ENCODE results near the gene SLC35D2.
"Not testable (repeated sequence)": the region's sequence is repeated elsewhere in the genome, so short reads cannot be mapped to it uniquely, and the experiment has no call there.

The SLC35D2 gene

DNA sequence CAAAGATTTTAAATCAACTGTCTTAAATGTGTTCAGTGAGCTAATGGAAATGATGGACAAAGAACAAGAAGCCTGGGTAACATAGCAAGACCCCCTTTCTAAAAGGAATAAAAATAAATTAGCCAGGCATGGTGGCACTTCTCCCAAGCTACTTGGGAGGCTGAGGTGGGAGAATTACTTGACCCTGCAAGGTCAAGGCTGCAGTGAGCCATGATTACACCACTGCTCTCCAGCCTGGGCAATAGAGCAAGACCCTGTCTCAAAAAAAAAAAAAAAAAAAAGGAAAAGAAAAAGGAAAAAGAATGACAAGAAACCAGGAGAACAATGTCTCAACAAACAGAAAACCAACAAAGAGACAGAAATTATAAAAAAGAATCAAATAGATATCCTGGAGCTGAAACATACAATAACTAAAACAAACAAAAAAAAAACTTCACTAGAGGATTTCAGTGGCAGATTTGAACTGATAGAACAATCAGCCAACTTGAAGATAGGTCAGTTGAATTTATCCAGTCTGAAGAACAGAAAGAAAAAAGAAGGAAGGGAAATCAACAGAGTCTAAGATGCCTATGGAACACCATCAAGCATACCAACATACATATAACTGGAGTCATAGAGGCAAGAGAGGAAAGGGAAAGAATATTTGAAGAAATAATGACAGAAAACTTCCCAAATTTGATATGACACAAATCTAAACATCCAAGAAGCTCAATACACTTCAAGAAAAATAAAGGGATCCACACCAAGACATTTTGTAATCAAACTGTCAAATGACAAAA, 16.8 kb upstream of the SLC35D2 start:
- DNase-seq (ENCODE audit: low read depth) = no peak

DNA sequence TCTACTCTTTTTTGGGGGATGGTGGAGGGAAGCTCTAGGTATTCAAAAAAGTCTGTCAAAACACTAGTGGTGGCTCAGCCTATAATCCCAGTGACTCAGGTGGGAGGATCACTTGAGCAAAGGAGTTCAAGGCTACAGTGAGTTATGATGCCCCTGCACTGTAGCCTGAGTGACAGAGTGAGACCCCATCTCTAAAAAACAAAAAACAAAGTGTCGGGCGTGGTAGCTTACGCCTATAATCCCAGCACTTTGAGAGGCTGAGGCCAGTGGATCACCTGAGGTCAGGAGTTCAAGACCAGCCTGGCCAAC, 15.8 kb upstream of the SLC35D2 start:
- no peak for DNase-seq (ENCODE audit: low read depth)

DNA sequence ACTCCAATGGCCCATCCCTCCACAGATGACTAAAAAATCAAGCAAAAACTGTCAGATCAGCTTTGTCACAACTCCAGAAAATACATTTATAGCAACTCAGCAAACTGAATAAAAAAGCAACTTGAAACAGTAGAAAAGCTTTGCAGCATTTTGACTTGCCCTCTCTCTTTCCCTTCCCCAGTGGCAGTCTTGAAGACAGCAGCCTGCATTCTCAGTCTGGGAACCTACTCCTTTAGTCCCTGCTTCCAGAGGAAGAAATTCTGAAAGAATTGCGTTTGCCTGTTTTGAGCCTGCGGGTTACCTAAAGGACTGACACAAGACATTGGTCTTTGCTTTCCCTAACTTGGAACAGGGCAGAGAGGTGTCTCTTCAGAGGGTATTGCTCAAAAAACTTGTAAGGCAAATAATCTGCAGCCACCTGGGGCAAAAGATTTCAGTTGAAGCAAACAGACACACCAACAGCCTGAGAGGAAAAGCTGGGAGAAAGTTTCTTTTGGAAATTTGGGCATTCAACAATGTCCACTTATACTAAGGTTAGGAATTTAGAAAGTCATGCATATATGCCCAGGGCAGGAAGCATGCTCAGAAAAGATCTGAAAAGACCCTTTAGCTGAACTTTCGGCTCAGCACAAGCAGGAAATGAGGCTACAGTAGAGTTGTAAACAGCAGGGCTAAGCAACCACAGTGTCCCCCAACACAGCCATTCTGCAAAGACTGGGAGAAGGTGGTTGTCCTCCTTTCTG, 15.2 kb upstream of the SLC35D2 start:
- no peak for DNase-seq (ENCODE audit: low read depth)

DNA sequence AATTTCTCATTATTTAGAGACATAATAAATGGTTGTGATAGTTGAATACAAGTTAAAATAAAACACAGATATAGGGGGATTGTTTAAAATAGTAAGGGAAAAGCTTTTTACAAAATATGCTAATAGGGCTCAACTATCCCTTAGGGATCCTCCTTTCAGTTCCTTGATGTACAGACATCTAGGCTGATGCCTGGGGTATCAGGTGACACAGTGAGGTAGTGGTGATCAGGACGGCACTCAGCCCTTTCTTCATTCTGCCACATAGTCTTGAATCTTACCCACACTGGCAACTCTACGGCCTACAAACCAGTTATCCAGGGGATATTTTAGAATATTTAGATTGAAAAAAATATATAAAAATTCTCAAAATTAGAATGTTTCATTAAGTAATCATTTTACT, 12.5 kb upstream of the SLC35D2 start:
- no peak for DNase-seq (ENCODE audit: low read depth)

DNA sequence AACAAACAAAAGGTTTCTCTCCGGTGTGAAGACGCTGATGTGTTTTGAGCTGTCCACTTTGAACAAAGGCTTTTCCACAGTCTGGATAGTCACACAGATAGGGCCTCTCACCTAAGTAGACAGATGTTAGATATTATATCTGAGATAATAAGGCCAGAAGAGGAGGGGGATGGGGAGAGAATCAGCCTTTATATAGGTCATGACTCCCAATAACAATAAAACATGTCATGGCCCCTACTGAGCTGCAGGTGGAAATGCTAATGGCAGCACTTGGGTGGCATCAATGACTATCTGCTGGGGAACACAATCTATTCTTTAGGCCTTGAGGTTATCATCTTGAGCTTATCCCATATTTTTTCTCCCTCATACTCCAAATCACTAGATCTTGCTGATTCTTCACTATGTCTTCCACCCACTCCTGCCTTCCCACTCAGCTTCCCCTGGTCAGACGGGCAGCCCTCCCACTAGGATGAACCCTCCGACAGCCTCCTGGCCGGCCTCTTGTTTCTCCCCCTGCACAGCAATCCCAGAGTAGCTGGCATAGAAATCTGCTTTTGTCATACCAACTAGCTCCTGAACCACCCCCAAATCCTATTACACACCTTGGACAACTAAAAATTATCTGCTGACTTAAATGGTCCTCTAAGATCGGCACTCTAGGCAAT, 11.5 kb upstream of the SLC35D2 start:
- no peak for DNase-seq (ENCODE audit: low read depth)

DNA sequence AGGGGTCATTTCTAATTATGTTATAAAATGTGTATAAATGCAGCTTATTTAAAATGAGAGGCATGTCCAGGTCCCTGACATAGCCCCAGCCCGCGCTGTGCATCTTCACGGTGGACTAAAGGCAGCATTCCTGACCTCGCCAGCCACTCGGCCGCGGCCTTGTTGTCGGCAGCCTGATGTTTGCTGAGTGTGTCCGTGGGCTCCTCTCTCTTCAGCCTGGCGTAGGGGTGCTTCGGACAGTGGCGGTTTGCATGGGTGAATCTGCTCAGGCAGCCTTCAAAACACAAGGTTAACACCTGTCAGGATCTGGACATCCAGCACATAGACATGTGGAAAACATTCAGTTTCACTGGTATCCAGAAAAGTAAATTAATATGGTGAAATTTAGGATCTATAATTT, 8.8 kb upstream of the SLC35D2 start:
- no peak for DNase-seq (ENCODE audit: low read depth)

DNA sequence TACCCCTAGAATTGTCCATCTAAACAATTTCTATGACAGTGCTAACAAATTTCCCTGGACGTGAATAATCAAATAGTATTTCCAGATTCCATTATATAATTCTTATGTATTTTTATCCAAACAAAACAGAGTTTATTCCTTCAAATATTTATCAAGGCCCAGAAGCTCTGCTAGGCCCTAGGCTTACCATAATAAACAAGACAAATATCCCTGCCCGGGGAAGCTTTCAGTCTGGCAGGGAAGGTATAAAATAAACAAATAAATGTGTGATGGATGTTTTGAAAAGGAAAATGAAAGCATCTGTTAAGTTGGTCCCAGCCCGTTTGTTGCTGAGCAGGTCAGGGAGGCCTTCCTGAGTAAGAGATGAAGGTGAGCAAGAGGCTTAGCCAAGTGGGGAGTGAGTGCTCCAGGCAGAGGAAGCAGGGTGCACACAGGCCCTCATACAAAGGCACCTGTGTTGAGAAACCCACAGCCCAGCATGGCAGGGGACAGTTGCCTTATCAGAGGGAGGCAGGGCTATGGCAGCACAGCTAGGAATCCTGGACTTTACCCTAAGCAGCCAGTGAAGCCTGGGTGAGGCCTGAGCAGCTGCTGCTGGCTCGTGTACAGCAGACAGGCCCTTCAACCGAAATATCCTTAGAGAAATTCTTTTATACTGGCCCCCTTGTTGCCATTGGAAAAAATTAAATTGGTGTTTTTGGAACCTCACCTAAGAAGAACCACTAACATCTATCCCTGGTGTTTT, 7.7 kb upstream of the SLC35D2 start:
- DNase-seq (ENCODE audit: low read depth) = no peak

DNA sequence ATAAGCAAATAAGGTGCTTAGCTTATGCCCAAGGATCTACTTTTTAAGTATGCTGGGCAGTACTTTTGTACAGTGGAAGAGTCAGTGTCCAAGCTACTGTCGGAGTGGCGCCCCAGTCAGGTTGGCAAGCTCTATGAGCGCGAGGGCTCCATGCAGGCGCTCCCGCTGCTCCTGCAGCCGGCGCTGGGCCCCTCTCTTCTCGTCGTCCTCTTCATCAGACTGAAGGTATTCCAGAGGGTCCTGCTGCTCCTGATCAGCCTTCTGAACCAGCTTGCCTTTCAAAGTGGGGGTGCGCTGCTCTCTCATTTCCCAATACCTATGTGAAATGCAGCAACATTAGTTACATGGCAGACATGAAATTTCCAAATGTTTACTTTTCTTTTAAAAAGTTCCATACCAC, 4.6 kb upstream of the SLC35D2 start:
- DNase-seq (ENCODE audit: low read depth) = no peak

DNA sequence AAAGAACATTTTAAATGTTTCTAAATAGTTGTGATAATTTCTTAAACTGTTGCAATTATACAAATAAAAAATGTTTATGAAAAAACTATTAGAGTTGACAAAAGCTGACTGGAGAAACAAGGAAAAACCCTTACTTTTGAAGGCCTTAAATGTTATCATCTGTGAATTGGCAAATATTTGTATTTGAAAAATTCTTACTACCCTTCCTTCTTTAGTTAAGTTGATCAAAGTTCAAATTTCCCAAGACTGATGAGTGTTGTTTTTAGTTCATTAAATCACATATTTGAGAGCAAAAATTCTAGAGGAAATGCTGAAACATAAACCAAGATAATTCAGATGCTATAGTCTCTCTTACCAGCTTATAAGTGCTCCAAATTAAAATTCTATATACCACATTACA, 2.6 kb upstream of the SLC35D2 start:
- no peak for DNase-seq (ENCODE audit: low read depth)

DNA sequence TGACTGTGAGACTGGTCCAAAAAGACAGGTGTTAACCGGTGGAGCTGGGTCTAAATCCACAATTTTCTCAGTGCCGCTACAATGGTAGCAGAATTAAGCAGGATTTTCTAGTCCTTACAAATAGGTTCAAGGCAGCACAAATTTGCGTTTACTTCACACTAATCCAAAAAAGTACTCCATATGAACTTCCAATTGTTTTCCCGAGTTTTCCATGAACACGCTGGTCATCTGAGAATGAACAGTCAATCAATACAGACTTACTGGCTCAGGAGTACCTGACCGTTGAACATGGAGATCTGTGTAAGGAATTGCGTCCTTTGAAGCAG, 709 bp downstream of the SLC35D2 start:
- DNase-seq (ENCODE audit: low read depth) = no peak

DNA sequence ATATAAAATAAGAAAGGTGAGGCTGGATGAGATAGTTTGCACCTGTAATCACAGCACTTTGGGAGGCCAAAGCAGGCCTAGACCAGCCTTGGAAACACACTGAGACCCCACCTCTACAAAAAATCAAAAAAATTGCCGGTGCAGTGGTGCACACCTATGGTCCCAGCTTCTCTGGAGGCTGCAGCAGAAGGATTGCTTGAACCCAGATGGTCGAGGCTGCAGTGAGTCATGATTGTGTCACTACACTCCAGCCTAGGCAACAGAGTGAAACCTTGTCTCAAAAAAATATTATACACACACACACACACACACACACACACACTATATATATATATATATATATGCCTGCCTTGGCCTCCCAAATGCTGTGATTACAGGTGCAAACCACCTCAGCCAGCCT, 1.3 kb downstream of the SLC35D2 start:
- DNase-seq (ENCODE audit: low read depth) = no peak

DNA sequence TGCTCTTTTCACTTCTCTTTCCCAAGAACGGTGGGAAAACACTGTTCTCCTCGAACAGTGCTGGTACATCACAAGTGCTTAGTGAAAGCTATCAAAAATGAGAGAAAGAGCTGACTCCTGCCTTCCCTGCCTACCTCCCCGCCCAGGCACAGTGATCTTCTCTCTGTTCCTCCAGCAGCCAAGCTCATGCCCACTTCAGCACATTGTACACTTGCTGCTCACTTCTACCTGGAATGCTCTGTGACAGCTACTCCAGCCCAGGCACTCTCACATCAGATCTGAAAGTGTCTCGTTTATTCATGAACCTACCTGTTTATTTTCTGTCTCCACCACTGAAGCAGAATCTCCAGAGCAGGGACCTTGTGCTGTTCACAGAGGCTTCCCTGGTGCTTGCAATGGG, 1.8 kb downstream of the SLC35D2 start:
- no peak for DNase-seq (ENCODE audit: low read depth)

DNA sequence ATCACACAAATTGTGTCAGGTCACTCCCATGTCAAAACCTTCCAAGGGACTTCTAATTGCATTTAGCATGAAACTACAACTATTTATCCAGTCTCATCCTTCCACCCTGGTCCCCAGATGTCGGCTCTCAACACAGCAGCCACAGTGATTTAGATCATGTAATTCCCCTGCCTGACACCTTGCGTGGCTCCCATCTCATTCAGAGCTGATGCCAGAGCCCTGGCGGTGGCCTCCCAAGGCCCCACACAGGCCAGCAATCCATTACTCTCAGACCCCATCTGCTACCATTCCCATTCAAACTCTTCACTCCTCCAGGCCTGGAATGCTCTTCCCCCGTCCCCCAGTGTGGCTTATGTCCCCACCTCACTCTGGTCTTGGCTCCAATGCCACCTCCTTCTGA, 2.4 kb downstream of the SLC35D2 start:
- DNase-seq (ENCODE audit: low read depth) = no peak

DNA sequence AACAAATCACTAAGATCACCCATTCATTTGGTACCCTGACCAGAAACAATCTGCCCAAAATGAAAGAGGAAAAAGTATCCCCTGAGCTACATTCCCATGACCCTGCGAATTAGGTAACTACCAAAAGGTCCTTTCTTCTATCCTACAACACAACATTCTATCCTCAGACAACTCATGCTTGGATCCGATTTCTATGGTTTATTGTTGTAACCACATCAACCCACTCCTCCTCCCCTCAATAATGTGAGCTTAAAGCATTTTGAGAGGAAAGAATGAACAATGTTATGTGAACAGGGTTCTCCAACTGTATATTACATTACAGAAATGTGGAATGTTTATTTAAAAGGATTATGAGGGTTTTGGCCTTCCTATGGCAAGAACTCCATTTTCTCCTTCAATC, 4.0 kb downstream of the SLC35D2 start:
- DNase-seq (ENCODE audit: low read depth) = no peak

DNA sequence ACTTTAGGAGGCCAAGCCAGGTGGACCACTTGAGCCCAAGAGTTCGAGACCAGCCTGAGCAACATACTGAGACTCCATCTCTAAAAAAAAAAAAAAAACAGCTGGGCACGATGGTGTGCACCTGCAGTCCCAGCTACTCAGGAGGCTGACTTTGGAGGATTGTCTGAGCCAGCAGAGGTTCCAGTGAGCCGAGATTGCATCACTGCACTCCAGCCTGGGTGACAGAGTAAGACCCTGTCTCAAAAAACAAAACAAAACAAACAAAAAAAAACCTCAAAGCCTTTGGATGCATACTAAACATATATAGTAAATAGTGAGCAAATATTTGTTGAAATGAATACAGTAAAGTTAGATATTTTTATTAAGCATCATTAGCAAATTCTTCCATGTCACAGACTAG, 5.3 kb downstream of the SLC35D2 start:
- DNase-seq (ENCODE audit: low read depth) = no peak

DNA sequence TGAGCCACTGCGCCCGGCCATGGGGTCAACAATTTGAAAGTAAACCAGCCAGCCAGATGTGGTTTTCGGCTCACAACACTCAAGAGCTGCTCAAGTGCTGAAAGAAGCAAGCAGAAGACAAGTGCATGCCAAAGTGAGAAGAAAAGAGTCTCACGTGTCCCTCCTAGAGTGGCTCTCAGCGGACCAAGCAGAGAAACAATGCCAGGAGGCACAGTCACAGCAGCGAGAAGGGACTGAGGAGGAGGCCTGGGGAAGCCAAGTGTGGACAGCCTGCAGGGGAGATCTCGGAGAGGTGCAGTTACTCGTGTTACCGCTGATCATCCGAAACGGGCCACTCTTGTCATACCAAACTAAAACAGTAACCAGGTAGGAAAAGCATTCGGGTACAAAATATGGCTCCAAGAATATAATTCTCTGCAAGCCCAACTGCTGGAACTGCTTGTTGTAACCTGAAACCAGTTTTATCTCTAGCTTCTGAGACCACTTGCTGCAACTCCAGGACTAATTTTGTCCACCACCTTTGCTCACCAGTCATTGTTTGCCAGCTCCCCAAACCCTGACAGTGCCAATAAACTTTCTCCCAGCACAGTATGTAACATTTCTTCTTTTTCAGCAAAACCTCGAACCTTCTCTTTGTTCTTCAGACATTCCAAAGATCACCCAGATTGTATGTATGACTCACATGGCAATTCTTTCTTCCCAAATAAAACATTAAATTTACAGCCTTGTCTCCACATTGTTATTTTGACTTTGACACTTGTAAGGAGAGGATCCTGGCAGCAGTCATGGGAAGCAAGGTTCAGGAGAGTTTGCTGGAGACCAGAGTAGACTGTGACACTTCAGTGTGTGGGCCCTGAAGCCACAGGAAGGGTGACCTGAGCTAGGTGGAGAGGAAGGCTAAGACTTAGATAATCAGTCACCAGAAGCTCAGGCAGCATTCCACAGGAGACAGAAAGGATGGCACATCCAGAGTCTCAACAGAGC, 6.3 kb downstream of the SLC35D2 start:
- DNase-seq (ENCODE audit: low read depth) = no peak

DNA sequence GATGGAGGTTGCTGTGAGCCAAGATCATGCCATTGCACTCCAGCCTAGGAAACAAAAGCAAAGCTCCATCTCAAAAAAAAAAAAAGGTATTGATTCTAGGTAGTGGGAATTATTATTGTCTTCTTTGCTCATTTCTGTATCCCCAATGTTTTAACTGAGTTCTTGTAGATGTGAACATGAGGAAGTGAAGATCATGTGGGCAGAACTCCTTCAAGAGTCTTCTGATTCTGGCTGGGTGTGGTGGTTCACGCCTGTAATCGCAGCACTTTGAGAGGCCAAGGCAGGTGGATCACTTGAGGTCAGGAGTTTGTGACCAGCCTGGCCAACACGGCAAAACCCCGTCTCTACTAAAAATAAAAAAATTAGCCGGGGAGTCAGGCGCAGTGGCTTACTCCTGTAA, 8.0 kb downstream of the SLC35D2 start:
- DNase-seq (ENCODE audit: low read depth) = not testable (repeated sequence)

DNA sequence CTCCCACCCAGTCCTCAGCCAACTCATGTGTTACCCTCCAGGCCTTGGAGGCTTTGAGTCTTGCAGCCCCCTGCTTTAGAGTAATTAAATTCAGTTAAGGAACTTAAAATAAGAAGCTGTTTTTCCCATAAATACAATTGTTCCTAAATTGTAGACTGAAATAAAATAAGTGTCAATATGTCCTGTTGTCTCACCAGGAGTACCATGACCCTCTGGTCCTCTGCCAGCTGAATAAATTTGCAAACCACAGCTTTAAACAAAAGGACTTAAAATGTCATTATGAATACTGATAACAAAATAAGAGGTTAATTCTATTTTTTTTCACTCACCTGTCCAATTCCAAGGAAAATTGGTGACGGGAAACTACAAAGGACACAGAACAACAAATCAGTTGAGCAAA, 15.6 kb downstream of the SLC35D2 start:
- no peak for DNase-seq (ENCODE audit: low read depth)

DNA sequence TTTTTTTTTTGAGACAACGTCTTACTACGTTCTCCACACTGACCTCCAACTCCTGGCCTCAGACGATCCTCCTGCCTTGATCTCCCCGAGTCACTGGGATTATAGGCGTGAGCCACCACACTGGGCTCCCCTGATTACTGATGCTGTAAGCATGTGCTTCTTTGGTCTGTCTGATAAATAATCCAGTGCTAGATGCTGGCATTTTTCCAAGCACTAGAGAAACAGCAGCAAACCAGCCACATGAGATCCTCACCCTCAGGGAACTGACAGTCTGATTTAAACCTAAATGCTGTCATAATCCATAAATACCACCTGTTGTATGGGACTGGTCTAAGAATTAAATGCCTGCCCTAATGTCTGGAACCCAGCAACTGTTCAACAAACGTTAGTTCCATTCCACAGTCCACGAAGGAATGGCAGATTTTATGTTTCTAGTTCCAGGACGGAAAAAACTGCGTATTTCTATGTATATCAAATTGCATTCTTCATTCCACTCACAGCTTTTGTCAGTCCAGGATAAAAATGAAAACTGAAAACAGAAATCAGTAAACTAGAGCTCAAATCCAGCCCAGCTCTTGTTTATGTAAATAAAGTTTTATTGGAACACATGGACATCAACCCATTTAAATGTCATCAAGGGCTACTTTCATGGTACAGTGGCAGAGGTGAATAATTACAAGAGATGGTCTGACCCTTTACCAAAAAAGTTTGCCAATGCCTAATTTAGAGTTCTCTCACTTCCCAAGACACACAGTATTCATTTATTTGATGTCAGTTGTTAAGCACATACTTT, 20.1 kb downstream of the SLC35D2 start:
- DNase-seq (ENCODE audit: low read depth) = no peak

DNA sequence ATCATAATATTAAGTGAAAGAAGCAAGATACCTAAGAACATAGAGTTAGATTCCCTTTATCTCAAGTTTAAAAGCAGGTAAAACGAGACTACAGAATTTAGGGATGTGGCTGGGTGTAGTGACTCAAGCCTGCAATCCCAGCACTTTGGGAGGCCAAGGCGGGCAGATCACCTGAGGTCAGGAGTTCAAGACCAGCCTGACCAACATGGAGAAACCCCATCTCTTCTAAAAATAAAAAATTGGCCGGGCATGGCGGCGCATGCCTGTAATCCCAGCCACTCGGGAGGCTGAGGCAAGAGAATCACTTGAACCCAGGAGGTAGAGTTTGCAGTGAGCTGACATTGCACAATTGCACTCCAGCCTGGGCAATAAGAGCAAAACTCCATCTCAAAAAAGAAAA, 21.4 kb downstream of the SLC35D2 start:
- DNase-seq (ENCODE audit: low read depth) = not testable (repeated sequence)

DNA sequence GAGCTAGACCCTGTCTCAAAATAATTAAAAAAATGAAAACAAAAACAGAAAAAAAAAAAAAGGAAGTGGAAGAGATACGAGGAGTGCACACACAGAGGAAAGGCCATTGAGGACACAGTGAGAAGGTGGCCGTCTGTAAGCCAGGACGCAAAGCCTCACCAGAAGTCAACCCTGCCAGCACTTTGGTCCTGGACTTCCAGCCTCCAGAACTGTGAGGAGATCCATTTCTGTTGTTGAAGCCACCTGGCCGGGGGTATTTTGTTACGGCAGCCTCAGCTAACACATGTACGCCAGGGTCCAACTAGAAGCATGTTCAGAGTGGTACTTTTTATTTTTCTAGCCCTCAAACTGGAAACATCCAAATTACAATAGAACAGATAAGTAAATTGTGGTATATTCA, 21.8 kb downstream of the SLC35D2 start:
- DNase-seq (ENCODE audit: low read depth) = no peak
